ENCODE results near the gene CYP17A1. TPM values are rescaled to one million over a fixed set of nuclear protein-coding genes. Genes with fewer than 3 reads are reported as not detected.

The CYP17A1 gene
- not detected for total RNA-seq

- DNase-seq (ENCODE audit: low spot score) (no peak), ATAC-seq (ENCODE audit: low FRiP score) (peak; percentile 46)
- TF ChIP-seq, protein P1, sequence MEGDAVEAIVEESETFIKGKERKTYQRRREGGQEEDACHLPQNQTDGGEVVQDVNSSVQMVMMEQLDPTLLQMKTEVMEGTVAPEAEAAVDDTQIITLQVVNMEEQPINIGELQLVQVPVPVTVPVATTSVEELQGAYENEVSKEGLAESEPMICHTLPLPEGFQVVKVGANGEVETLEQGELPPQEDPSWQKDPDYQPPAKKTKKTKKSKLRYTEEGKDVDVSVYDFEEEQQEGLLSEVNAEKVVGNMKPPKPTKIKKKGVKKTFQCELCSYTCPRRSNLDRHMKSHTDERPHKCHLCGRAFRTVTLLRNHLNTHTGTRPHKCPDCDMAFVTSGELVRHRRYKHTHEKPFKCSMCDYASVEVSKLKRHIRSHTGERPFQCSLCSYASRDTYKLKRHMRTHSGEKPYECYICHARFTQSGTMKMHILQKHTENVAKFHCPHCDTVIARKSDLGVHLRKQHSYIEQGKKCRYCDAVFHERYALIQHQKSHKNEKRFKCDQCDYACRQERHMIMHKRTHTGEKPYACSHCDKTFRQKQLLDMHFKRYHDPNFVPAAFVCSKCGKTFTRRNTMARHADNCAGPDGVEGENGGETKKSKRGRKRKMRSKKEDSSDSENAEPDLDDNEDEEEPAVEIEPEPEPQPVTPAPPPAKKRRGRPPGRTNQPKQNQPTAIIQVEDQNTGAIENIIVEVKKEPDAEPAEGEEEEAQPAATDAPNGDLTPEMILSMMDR (IDR thresholded peaks at IDR 0.05) = no peak
Measured at GRCh38 chr10:102837230-102837721, at the start of gene CYP17A1. Gene CYP17A1, minus strand, starts transcription at chr10:102837413. Its CDS starts 52 bp downstream, at chr10:102837361.

GRCh38 chr10:102880256-102880655 lies 43.0 kb upstream of the CYP17A1 start:
- TF ChIP-seq, protein P1 (IDR thresholded peaks at IDR 0.05) = no peak
- DNase-seq (ENCODE audit: low spot score) (no peak), ATAC-seq (ENCODE audit: low FRiP score) (no peak)

GRCh38 chr10:102878629-102879028 lies 41.4 kb upstream of the CYP17A1 start:
- ATAC-seq (ENCODE audit: low FRiP score) (no peak), DNase-seq (ENCODE audit: low spot score) (no peak)
- TF ChIP-seq, protein P1 (IDR thresholded peaks at IDR 0.05) = no peak

DNA sequence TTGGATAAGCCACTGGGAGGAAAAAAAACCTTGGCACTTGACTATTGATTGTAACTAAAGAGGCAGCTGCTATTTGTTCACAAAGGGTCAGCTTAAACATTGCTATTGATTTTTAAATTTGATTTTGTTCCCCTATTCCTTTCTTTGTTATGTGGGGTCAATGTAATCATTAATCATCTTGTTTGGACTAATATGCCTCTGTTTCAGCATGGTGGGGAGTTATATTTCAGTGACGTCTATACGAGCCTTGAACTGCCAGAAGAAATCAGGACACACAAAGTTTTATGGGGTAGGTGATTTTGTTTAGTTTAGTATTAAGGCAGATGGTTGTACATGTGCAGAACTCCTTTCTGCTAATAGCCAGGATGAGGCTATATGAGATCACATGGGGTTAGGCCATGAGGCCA lies 39.5 kb upstream of the CYP17A1 start:
- TF ChIP-seq, protein P1 (IDR thresholded peaks at IDR 0.05) = no peak
- DNase-seq (ENCODE audit: low spot score) = no peak
- ATAC-seq (ENCODE audit: low FRiP score) = no peak

GRCh38 chr10:102872163-102872562 lies 35.0 kb upstream of the CYP17A1 start:
- TF ChIP-seq, protein P1 (IDR thresholded peaks at IDR 0.05) = no peak
- no peak for DNase-seq (ENCODE audit: low spot score)
- ATAC-seq (ENCODE audit: low FRiP score) = no peak

- TF ChIP-seq, protein P1 (IDR thresholded peaks at IDR 0.05) = no peak
- ATAC-seq (ENCODE audit: low FRiP score) (no peak), DNase-seq (ENCODE audit: low spot score) (no peak)
Measured at GRCh38 chr10:102870221-102870620, 33.0 kb upstream of the CYP17A1 start.

All from omental fat pad (tissue), 4 donors.